Mucosa of gallbladder (tissue), 1 donor: Measurements from ENCODE around the gene S1PR2. TPM values are rescaled to one million over a fixed set of nuclear protein-coding genes. Genes with fewer than 3 reads are reported as not detected.
"Not testable (repeated sequence)": the region's sequence is repeated elsewhere in the genome, so short reads cannot be mapped to it uniquely, and the experiment has no call there.

Experiments used
- DNase-seq: peaks from one replicate; pipeline ENCODE4 v3.0.0-alpha.2; 2020; ENCODE audit warnings: low spot score
- total RNA-seq: library from RNA; stranded (reverse); gene quantifications from one replicate; pipeline ENCODE4 v1.2.1, GENCODE V29; 2021
- donor health status: DM: no; HTN: no; CAD: no.

S1PR2 gene
- total RNA-seq, 1 donor from 2014 or later, result 9.5 TPM

GRCh38 chr19:10191347-10191746 lies 39.8 kb downstream of the S1PR2 start:
- no peak for DNase-seq

GRCh38 chr19:10190026-10190425 lies 41.1 kb downstream of the S1PR2 start:
- no peak for DNase-seq

GRCh38 chr19:10189616-10190015 lies 41.5 kb downstream of the S1PR2 start:
- DNase-seq, result no peak

- DNase-seq, result no peak
Observed at GRCh38 chr19:10187315-10187714, 43.8 kb downstream of the S1PR2 start.

- no peak for DNase-seq
Observed at GRCh38 chr19:10184636-10185035, 46.5 kb downstream of the S1PR2 start.

- DNase-seq, result no peak
Observed at GRCh38 chr19:10183926-10184325, 47.2 kb downstream of the S1PR2 start.

- no peak for DNase-seq
Observed at GRCh38 chr19:10182847-10183246, 48.3 kb downstream of the S1PR2 start.

- no peak for DNase-seq
Observed at GRCh38 chr19:10182076-10182475, 49.1 kb downstream of the S1PR2 start.

GRCh38 chr19:10180459-10180858 lies 50.7 kb downstream of the S1PR2 start:
- DNase-seq, result no peak

GRCh38 chr19:10180024-10180423 lies 51.1 kb downstream of the S1PR2 start:
- DNase-seq, result not testable (repeated sequence)

- no peak for DNase-seq
Observed at GRCh38 chr19:10173527-10173926, 57.6 kb downstream of the S1PR2 start.

Other genes starting within 250 kb of the S1PR2 start
- gene COL5A3, start 220.8 kb downstream of the S1PR2 start, total RNA-seq, result 5.9 TPM
- gene RDH8, start 217.8 kb downstream of the S1PR2 start, total RNA-seq, result not detected
- 71.4 TPM for gene SHFL, start 145.0 kb downstream of the S1PR2 start, total RNA-seq
- 1.2 TPM for gene ANGPTL6, start 128.7 kb downstream of the S1PR2 start, total RNA-seq
- gene PPAN, start 125.0 kb downstream of the S1PR2 start, total RNA-seq, result 35.0 TPM
- 17.8 TPM for gene P2RY11, start 119.6 kb downstream of the S1PR2 start, total RNA-seq
- 227 TPM for gene EIF3G, start 111.4 kb downstream of the S1PR2 start, total RNA-seq
- 44.1 TPM for gene DNMT1, start 36.4 kb downstream of the S1PR2 start, total RNA-seq
- 48.7 TPM for gene MRPL4, start 20.9 kb upstream of the S1PR2 start, total RNA-seq
- gene ICAM1, start 39.8 kb upstream of the S1PR2 start, total RNA-seq, result 8.5 TPM
- 0.72 TPM for gene ICAM4, start 55.6 kb upstream of the S1PR2 start, total RNA-seq
- gene ICAM5, start 58.6 kb upstream of the S1PR2 start, total RNA-seq, result 0.49 TPM
- 7.3 TPM for gene ZGLP1, start 78.5 kb upstream of the S1PR2 start, total RNA-seq
- gene FDX2, start 84.7 kb upstream of the S1PR2 start, total RNA-seq, result 21.8 TPM
- gene RAVER1, start 102.2 kb upstream of the S1PR2 start, total RNA-seq, result 44.6 TPM
- gene ICAM3, start 108.3 kb upstream of the S1PR2 start, total RNA-seq, result 14.7 TPM
- 142 TPM for gene TYK2, start 149.2 kb upstream of the S1PR2 start, total RNA-seq
- 138 TPM for gene CDC37, start 172.2 kb upstream of the S1PR2 start, total RNA-seq
- gene PDE4A, start 189.2 kb upstream of the S1PR2 start, total RNA-seq, result 15.6 TPM